MM.1S (cell line): ENCODE data around the gene GDF9.

ENCODE experiments used
- DNase-seq: peaks from one replicate; pipeline ENCODE4 v3.0.0-alpha.2; 2015
- H2AFZ ChIP-seq: fragments of 300-600 bp; sonication (generic); 2 replicates; pipeline ENCODE4 v1.6.0; 2016; ENCODE audit warnings: antibody characterized with exemption, low read length
- H3F3A ChIP-seq: fragments of 300-600 bp; sonication (generic); 2 replicates; pipeline ENCODE4 v1.6.1; 2016; ENCODE audit warnings: mild to moderate bottlenecking, antibody characterized with exemption, low read length, moderate library complexity, mixed read lengths; ENCODE audit not compliant: insufficient read depth
- H3K27ac ChIP-seq: fragments of 300-600 bp; sonication (generic); 2 replicates; pipeline ENCODE4 v1.5.1; 2016; ENCODE audit warnings: mild to moderate bottlenecking, low read length
- H3K27me3 ChIP-seq: fragments of 300-600 bp; sonication (generic); replicated peaks from 2 replicates; pipeline ENCODE4 v1.6.0; 2016; ENCODE audit warnings: low read length; ENCODE audit not compliant: insufficient read depth
- H3K36me3 ChIP-seq: fragments of 300-600 bp; sonication (generic); replicated peaks from 2 replicates; pipeline ENCODE4 v1.6.1; 2016; ENCODE audit warnings: mild to moderate bottlenecking, low read length, mixed read lengths; ENCODE audit not compliant: insufficient read depth
- H3K4me1 ChIP-seq: fragments of 300-600 bp; sonication (generic); 2 replicates; pipeline ENCODE4 v1.6.1; 2016; ENCODE audit warnings: low read length, mixed read lengths
- H3K4me2 ChIP-seq: fragments of 300-600 bp; sonication (generic); 2 replicates; pipeline ENCODE4 v1.6.0; 2016; ENCODE audit warnings: low read depth, low read length
- H3K4me3 ChIP-seq: fragments of 300-600 bp; sonication (generic); 2 replicates; pipeline ENCODE4 v1.5.1; 2016; ENCODE audit warnings: low read length, mixed read lengths
- H3K79me2 ChIP-seq: fragments of 300-600 bp; sonication (generic); 2 replicates; pipeline ENCODE4 v1.6.1; 2016; ENCODE audit warnings: mixed run types, low read length, mixed read lengths
- H3K9ac ChIP-seq: fragments of 300-600 bp; sonication (generic); 2 replicates; pipeline ENCODE4 v1.6.1; 2016; ENCODE audit warnings: low read length, mixed read lengths
- H3K9me2 ChIP-seq: fragments of 300-600 bp; sonication (generic); replicated peaks from 2 replicates; pipeline ENCODE4 v1.6.1; 2016; ENCODE audit warnings: mild to moderate bottlenecking, low read length, mixed read lengths; ENCODE audit not compliant: insufficient read depth
- H3K9me3 ChIP-seq: fragments of 300-600 bp; sonication (generic); replicated peaks from 2 replicates; pipeline ENCODE4 v1.6.1; 2016; ENCODE audit warnings: mild to moderate bottlenecking, low read length, mixed read lengths; ENCODE audit not compliant: insufficient read depth
- H4K20me1 ChIP-seq: fragments of 300-600 bp; sonication (generic); 2 replicates; pipeline ENCODE4 v1.6.1; 2016; ENCODE audit warnings: mild to moderate bottlenecking, low read length, moderate library complexity, mixed read lengths; ENCODE audit not compliant: insufficient read depth
- CTCF ChIP-seq: fragments of 300-600 bp; sonication (generic); IDR thresholded peaks from 2 replicates; pipeline ENCODE4 v1.5.1; 2016; ENCODE audit warnings: antibody characterized with exemption, low read length, mixed read lengths
- EZH2 ChIP-seq: fragments of 300-600 bp; sonication (generic); optimal IDR thresholded peaks from 2 replicates; pipeline ENCODE3; 2017; ENCODE audit warnings: low read depth, mild to moderate bottlenecking, antibody characterized with exemption, low read length, mixed read lengths
- EZH2phosphoT487 ChIP-seq: fragments of 300-600 bp; sonication (generic); IDR thresholded peaks from 2 replicates; pipeline ENCODE4 v1.6.1; 2018; ENCODE audit warnings: antibody characterized with exemption, low read length

The GDF9 gene

DNA sequence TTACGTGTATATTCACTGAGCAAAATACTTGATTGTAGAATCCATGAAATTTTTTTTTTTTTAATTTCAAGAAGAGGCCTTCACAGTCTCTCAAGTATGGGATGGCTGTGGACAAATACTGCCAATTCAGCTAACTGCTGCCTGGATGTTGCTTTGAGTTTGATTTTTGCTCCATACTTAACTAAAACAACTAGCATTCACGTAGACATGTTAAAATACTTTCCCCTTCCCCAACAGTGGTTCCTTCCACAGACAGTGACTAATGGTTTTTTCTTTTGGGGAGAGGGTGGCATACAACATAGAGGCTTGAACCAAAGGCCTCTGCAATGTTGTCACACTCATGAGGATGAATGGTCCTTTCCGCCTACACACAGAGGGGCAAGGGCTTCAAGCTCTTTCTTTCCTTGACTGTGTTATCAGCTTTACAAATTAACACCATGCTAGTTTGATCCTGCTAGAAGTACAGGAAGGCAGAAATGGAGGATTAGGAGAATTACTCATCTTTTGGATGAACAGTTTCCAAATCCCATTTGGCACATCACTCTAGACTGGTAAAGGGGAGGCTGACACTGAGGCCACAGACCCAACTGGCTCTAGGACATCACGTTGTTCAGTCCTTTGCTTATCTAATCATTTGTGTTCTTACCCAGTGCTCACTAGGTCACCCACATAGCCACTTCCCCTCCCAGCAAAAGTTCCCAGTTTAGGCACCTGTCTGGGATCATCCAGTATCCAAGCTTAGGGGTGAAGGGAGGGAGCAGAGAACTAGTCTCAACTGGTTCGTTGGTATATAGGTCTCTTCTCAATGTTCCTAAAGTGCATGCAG is 5.4 kb upstream of the GDF9 start:
- Histone ChIP-seq H3K9me2 (no peaks in the 10 kb centered on the region), H3F3A (peaks cover 4% of the 10 kb centered on the region; the same call in 1 of the 2 replicates), H3K79me2 (peaks cover 22% of the 10 kb centered on the region), H3K4me3 (no peak overlapping the region), H3K36me3 (peaks cover 8% of the 10 kb centered on the region; the same call in 1 of the 2 replicates), H3K4me2 (no peak overlapping the region), H3K27ac (no peak overlapping the region), H4K20me1 (no peaks in the 10 kb centered on the region), H3K4me1 (peaks cover 6% of the 10 kb centered on the region), H2AFZ (no peak overlapping the region), H3K9me3 (no peaks in the 10 kb centered on the region), H3K27me3 (no peaks in the 10 kb centered on the region), H3K9ac (no peak overlapping the region)
- DNase-seq: no peak
- no peak for TF ChIP-seq CTCF
- no peak for TF ChIP-seq EZH2
- TF ChIP-seq EZH2phosphoT487: no peak

GRCh38 chr5:132870801-132871200 is 4.5 kb upstream of the GDF9 start:
- Histone ChIP-seq H3K79me2 (peaks cover 29% of the 10 kb centered on the region), H3K27me3 (no peaks in the 10 kb centered on the region), H3K9me2 (no peaks in the 10 kb centered on the region), H2AFZ (no peak overlapping the region), H4K20me1 (no peaks in the 10 kb centered on the region), H3K4me2 (no peak overlapping the region), H3K9ac (no peak overlapping the region), H3K4me1 (peaks cover 6% of the 10 kb centered on the region), H3K27ac (no peak overlapping the region), H3K4me3 (no peak overlapping the region), H3K9me3 (no peaks in the 10 kb centered on the region), H3F3A (peaks cover 4% of the 10 kb centered on the region; the same call in 1 of the 2 replicates), H3K36me3 (peaks cover 8% of the 10 kb centered on the region; the same call in 1 of the 2 replicates)
- TF ChIP-seq EZH2phosphoT487 (no peak), CTCF (no peak), EZH2 (no peak)
- DNase-seq: no peak

DNA sequence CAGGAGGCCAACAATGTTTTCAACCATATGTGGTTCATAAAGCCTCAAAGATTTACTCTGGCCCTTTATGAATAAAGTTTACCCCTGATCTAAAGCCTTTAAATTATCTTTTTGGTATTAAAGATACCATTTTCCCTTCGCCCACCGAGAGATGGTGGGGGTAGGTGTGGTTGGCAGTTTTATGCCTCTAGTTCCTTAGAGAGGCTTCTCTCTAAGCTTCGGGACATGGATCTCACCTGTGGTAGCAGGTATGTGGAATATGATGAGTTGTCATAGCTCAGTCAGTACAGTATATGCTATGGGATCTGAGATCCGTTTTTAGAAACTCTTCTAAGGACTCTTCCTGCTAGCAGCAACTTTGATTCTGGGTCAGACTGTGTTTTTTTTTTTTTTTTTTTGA is 2.5 kb upstream of the GDF9 start:
- Histone ChIP-seq H2AFZ (no peak overlapping the region), H3K9me2 (no peaks in the 10 kb centered on the region), H3K4me3 (no peak overlapping the region), H3K4me1 (peaks cover 6% of the 10 kb centered on the region), H3K79me2 (peaks cover 31% of the 10 kb centered on the region), H3K9me3 (no peaks in the 10 kb centered on the region), H3K27ac (no peak overlapping the region), H3K36me3 (peaks cover 8% of the 10 kb centered on the region; the same call in 1 of the 2 replicates), H3F3A (peaks cover 4% of the 10 kb centered on the region; the same call in 1 of the 2 replicates), H3K27me3 (no peaks in the 10 kb centered on the region), H4K20me1 (no peaks in the 10 kb centered on the region), H3K4me2 (no peak overlapping the region), H3K9ac (no peak overlapping the region)
- DNase-seq: no peak
- no peak for TF ChIP-seq EZH2phosphoT487

- H3K4me2 ChIP-seq: peak overlapping the region; percentile 80
- peaks cover 4% of the 10 kb centered on the region; the same call in 1 of the 2 replicates for H3F3A ChIP-seq
- H3K4me3 ChIP-seq: peak overlapping the region; percentile 97
- H3K4me1 ChIP-seq: peaks cover 6% of the 10 kb centered on the region
- no peaks in the 10 kb centered on the region for H3K27me3 ChIP-seq
- peak overlapping the region; percentile 54 for H2AFZ ChIP-seq
- peaks cover 8% of the 10 kb centered on the region; the same call in 1 of the 2 replicates for H3K36me3 ChIP-seq
- H3K79me2 ChIP-seq: peaks cover 31% of the 10 kb centered on the region
- peak overlapping the region; percentile 67 for H3K27ac ChIP-seq
- no peaks in the 10 kb centered on the region for H3K9me3 ChIP-seq
- DNase-seq: no peak
- no peaks in the 10 kb centered on the region for H3K9me2 ChIP-seq
- no peaks in the 10 kb centered on the region for H4K20me1 ChIP-seq
- H3K9ac ChIP-seq: peak overlapping the region; percentile 89
- TF ChIP-seq CTCF (no peak), EZH2 (no peak), EZH2phosphoT487 (no peak)
Observed at GRCh38 chr5:132867046-132867451, 780 bp upstream of the GDF9 start.
